HFFc6 (cell line): ENCODE measurements around the gene CELSR1. TPM values are rescaled to one million over a fixed set of nuclear protein-coding genes. Genes with fewer than 3 reads are reported as not detected.

Experiments used
- DNase-seq: peaks from one replicate; pipeline ENCODE4 v3.0.0-alpha.2; 2018
- H3K27ac Mint-ChIP-seq: 2 replicates; pipeline ENCODE4 v1.8.0; 2020; ENCODE audit warnings: mild to moderate bottlenecking, mixed read lengths
- H3K27me3 Mint-ChIP-seq: 2 replicates; pipeline ENCODE4 v1.8.0; 2021; ENCODE audit warnings: mild to moderate bottlenecking, moderate library complexity, mixed read lengths; ENCODE audit not compliant: insufficient read depth
- H3K36me3 Mint-ChIP-seq: 2 replicates; pipeline ENCODE4 v1.8.0; 2021; ENCODE audit warnings: low read depth, mixed read lengths
- H3K4me1 Mint-ChIP-seq: 2 replicates; pipeline ENCODE4 v1.8.0; 2020; ENCODE audit warnings: low read depth, mixed read lengths
- H3K4me3 Mint-ChIP-seq: 2 replicates; pipeline ENCODE4 v1.8.0; 2020; ENCODE audit warnings: mild to moderate bottlenecking, moderate library complexity, mixed read lengths
- H3K9me3 Mint-ChIP-seq: 2 replicates; pipeline ENCODE4 v1.8.0; 2020; ENCODE audit warnings: mild to moderate bottlenecking, mixed read lengths
- CTCF ChIP-seq: fragments of 200-600 bp; sonication (generic); IDR thresholded peaks from 2 replicates; pipeline ENCODE4 v1.5.0; 2021; ENCODE audit warnings: antibody characterized with exemption, mild to moderate bottlenecking
- total RNA-seq, 6 experiments: library from RNA; stranded (reverse); fragmentation: NEBNext Ultra II Directional; extraction: Animal tissue kit (Norgen Biotek cat#: 25700); gene quantifications; 2 replicates in 1 of 6; 3 replicates in 5 of 6; pipeline ENCODE4 v1.2.3, GENCODE V29; 2021

CELSR1 gene
- total RNA-seq, 6 experiments from 2014 or later, result 4.7 to 8.2 (median 6.5) TPM

- Mint-ChIP-seq H3K9me3 (no peaks in the 10 kb centered on the region), H3K4me1 (peaks cover 6% of the 10 kb centered on the region), H3K4me3 (no peak overlapping the region), H3K36me3 (peaks cover 7% of the 10 kb centered on the region; the same call in 1 of the 2 replicates), H3K27ac (no peak overlapping the region), H3K27me3 (no peaks in the 10 kb centered on the region)
- TF ChIP-seq CTCF, result no peak
- DNase-seq, result no peak
These were observed 225.4 kb downstream of the CELSR1 start for GRCh38 chr22:46312056-46312455.

Other genes starting within 250 kb of the CELSR1 start
- 10 to 100 TPM; 12.4 to 30.5 (median 27.9) TPM for gene GTSE1, start 240.8 kb downstream of the CELSR1 start, total RNA-seq
- 10 to 100 TPM; 26.4 to 36.4 (median 32.4) TPM for gene TRMU, start 201.9 kb downstream of the CELSR1 start, total RNA-seq
- gene GRAMD4, start 82.8 kb upstream of the CELSR1 start, total RNA-seq, result 10 to 100 TPM in 3 of 6 experiments, 1 to 10 TPM in 3; 6.8 to 16.3 (median 9.5) TPM
- 10 to 100 TPM; 49.1 to 54.8 (median 52.0) TPM for gene CERK, start 200.6 kb upstream of the CELSR1 start, total RNA-seq
- 10 to 100 TPM; 20.4 to 24.1 (median 22.2) TPM for gene TBC1D22A, start 225.0 kb upstream of the CELSR1 start, total RNA-seq